Keratinocyte (primary cell): Measurements from ENCODE around the gene JPH2. TPM values are rescaled to one million over a fixed set of nuclear protein-coding genes. Genes with fewer than 3 reads are reported as not detected.

Source experiments
- DNase-seq: peaks from one replicate; pipeline ENCODE4 v3.0.0-alpha.2; 2011; ENCODE audit warnings: low read depth, missing footprints, low spot score
- FAIRE-seq: peaks from 2 replicates; lab custom pipeline; 2011; peaks lifted over from hg19 to GRCh38; lab: Jason Lieb, UNC
- H2AFZ ChIP-seq: 2 replicates; pipeline ENCODE4 v1.6.0; 2012; ENCODE audit warnings: low read length, control low read depth, inconsistent platforms; ENCODE audit not compliant: control insufficient read depth
- H3K27ac ChIP-seq: 2 replicates; pipeline ENCODE4 v1.5.1; 2011; ENCODE audit warnings: low read length; ENCODE audit not compliant: control insufficient read depth, insufficient read depth
- H3K27me3 ChIP-seq: 3 replicates; pipeline ENCODE4 v1.6.0; 2011; ENCODE audit warnings: low read length; ENCODE audit not compliant: control insufficient read depth, insufficient read depth; ENCODE audit errors: extremely low read depth
- H3K36me3 ChIP-seq, 2 experiments: 2 replicates in 1 of 2; 3 replicates in 1 of 2; pipeline ENCODE4 v1.5.1; 2011; ENCODE audit warnings: low read length in 2 of 2, mild to moderate bottlenecking in 1 of 2; ENCODE audit not compliant: control insufficient read depth in 2 of 2, insufficient read depth in 2 of 2; ENCODE audit errors: extremely low read depth in 1 of 2
- H3K4me1 ChIP-seq: 3 replicates; pipeline ENCODE4 v1.5.1; 2011; ENCODE audit warnings: low read length; ENCODE audit not compliant: control insufficient read depth, insufficient read depth; ENCODE audit errors: extremely low read depth
- H3K4me2 ChIP-seq: 3 replicates; pipeline ENCODE4 v1.6.0; 2011; ENCODE audit warnings: low read depth, low read length; ENCODE audit not compliant: control insufficient read depth, insufficient read depth; ENCODE audit errors: extremely low read depth
- H3K4me3 ChIP-seq, 3 experiments: fragments of 200-600 bp in 1 of 3; sonication (generic) in 1 of 3; 2 replicates in 2 of 3; 3 replicates in 1 of 3; pipeline ENCODE4 v1.5.1; 2011 to 2016; ENCODE audit warnings: low read length in 3 of 3, mild to moderate bottlenecking in 3 of 3, control low read depth in 2 of 3, inconsistent platforms in 1 of 3, low read depth in 1 of 3, mixed read lengths in 1 of 3, mixed run types in 1 of 3, moderate library complexity in 1 of 3; ENCODE audit not compliant: control insufficient read depth in 2 of 3, insufficient read depth in 2 of 3; ENCODE audit errors: extremely low read depth in 1 of 3
- H3K79me2 ChIP-seq: 2 replicates; pipeline ENCODE4 v1.6.0; 2012; ENCODE audit warnings: low read length; ENCODE audit not compliant: control insufficient read depth, insufficient read depth
- H3K9ac ChIP-seq: 3 replicates; pipeline ENCODE4 v1.6.0; 2011; ENCODE audit warnings: low read length; ENCODE audit not compliant: control insufficient read depth, insufficient read depth; ENCODE audit errors: extremely low read depth
- H3K9me1 ChIP-seq: 3 replicates; pipeline ENCODE4 v1.6.0; 2011; ENCODE audit warnings: low read length; ENCODE audit not compliant: control insufficient read depth, insufficient read depth; ENCODE audit errors: extremely low read depth
- H3K9me3 ChIP-seq: 2 replicates; pipeline ENCODE4 v1.5.1; 2012; ENCODE audit warnings: low read depth, low read length; ENCODE audit not compliant: control insufficient read depth
- H4K20me1 ChIP-seq: 3 replicates; pipeline ENCODE4 v1.6.0; 2011; ENCODE audit warnings: low read length; ENCODE audit not compliant: control insufficient read depth, insufficient read depth; ENCODE audit errors: extremely low read depth
- CTCF ChIP-seq, 3 experiments: IDR thresholded peaks in 1 of 3; conservative IDR thresholded peaks in 1 of 3; optimal IDR thresholded peaks in 1 of 3; 2 replicates in 2 of 3; 3 replicates in 1 of 3; pipeline versions ENCODE3 to v1.5.1; 2011; ENCODE audit warnings: low read length in 3 of 3, mild to moderate bottlenecking in 3 of 3, moderate library complexity in 2 of 3, control low read depth in 1 of 3, inconsistent platforms in 1 of 3; ENCODE audit not compliant: insufficient read depth in 2 of 3; ENCODE audit errors: extremely low read depth in 1 of 3
- EZH2 ChIP-seq: IDR thresholded peaks from one replicate; pipeline ENCODE4 v1.6.1; 2012; ENCODE audit warnings: inconsistent platforms, mild to moderate bottlenecking, low read length, moderate library complexity
- dilution Hi-C: fragments of 300-500 bp; cut with MboI; formaldehyde crosslinking; loops from one replicate; pipeline ENCODE4 v1.7.0; 2020; ENCODE audit warnings: low sequenced_read_pairs; ENCODE audit not compliant: extremely low pct_ligation_motif_present
- polyA plus RNA-seq, 5 experiments: library from polyadenylated mRNA; depleted of rRNA in 3 of 5; stranded (reverse) in 3 of 5; stranded (forward) in 1 of 5; unstranded in 1 of 5; fragments of >200 nt; gene quantifications; 1 replicate in 1 of 5; 2 replicates in 3 of 5; 3 replicates in 1 of 5; pipeline versions ENCODE4 v1.2.1 to v1.2.3, GENCODE V29; 2011 to 2012; ENCODE audit warnings: missing spikeins in 2 of 5, low read depth in 1 of 5, low replicate concordance in 1 of 5

Gene JPH2
- polyA plus RNA-seq, 1 donor (not counting 4 experiments of a cell fraction or from before 2014, with no cell fraction given): 2.5 TPM

- no peak overlapping the region for H3K27ac ChIP-seq
- no peak overlapping the region for H3K9ac ChIP-seq
- dilution Hi-C loops: no loop called here
- H3K4me3 ChIP-seq: no peak overlapping the region
- DNase-seq: no peak
- no peaks in the 10 kb centered on the region for H4K20me1 ChIP-seq
- peaks cover 4% of the 10 kb centered on the region for H3K4me1 ChIP-seq
- no peaks in the 10 kb centered on the region for H3K27me3 ChIP-seq
- H3K9me1 ChIP-seq: no peaks in the 10 kb centered on the region
- no peaks in the 10 kb centered on the region for H3K9me3 ChIP-seq
- no peak for FAIRE-seq
- H2AFZ ChIP-seq: no peak overlapping the region
- H3K36me3 ChIP-seq: peaks cover 0 to 2% of the 10 kb centered on the region in 2 experiments
- H3K79me2 ChIP-seq: no peaks in the 10 kb centered on the region
- H3K4me2 ChIP-seq: no peak overlapping the region
- TF ChIP-seq EZH2 (no peak), CTCF (optimal IDR thresholded peaks at IDR 0.05 in 1 of 3, IDR thresholded peaks at IDR 0.05 in 1 of 3, conservative IDR thresholded peaks at IDR 0.05 in 1 of 3; ENCODE audit: extremely low read depth in 1 of 3, insufficient read depth in 2 of 3, low read length in 3 of 3) (no peak)
Observed at GRCh38 chr20:44146272-44146671, 40.7 kb downstream of the JPH2 start.

GRCh38 chr20:44145131-44145775, 41.7 kb downstream of the JPH2 start:
- no peaks in the 10 kb centered on the region for H3K4me1 ChIP-seq
- FAIRE-seq (no peak), DNase-seq (no peak)
- H3K27me3 ChIP-seq: no peaks in the 10 kb centered on the region
- H3K9ac ChIP-seq: no peak overlapping the region
- H3K4me3 ChIP-seq: no peak overlapping the region
- H3K79me2 ChIP-seq: no peaks in the 10 kb centered on the region
- H3K36me3 ChIP-seq: peaks cover 0 to 2% of the 10 kb centered on the region in 2 experiments
- no peak overlapping the region for H3K4me2 ChIP-seq
- TF ChIP-seq CTCF (optimal IDR thresholded peaks at IDR 0.05 in 1 of 3, IDR thresholded peaks at IDR 0.05 in 1 of 3, conservative IDR thresholded peaks at IDR 0.05 in 1 of 3; ENCODE audit: extremely low read depth in 1 of 3, insufficient read depth in 2 of 3, low read length in 3 of 3) (no peak), EZH2 (no peak)
- H3K27ac ChIP-seq: no peak overlapping the region
- no peak overlapping the region for H2AFZ ChIP-seq
- no peaks in the 10 kb centered on the region for H3K9me1 ChIP-seq
- no peaks in the 10 kb centered on the region for H4K20me1 ChIP-seq
- H3K9me3 ChIP-seq: no peaks in the 10 kb centered on the region
- dilution Hi-C loops: no loop called here
